Lower lobe of right lung (tissue), 2 donors: Measurements from ENCODE around the gene EDA. TPM values are rescaled to one million over a fixed set of nuclear protein-coding genes. Genes with fewer than 3 reads are reported as not detected.

Experiments used
- ATAC-seq, 2 donors: fragments of 200-7000 bp; cut with Tn5 transposase; one replicate each; pipeline ENCODE4 v1.9.1; 2020 to 2022; ENCODE audit warnings: mild to moderate bottlenecking in 2 of 2, moderate library complexity in 2 of 2
- DNase-seq: peaks from one replicate; pipeline ENCODE4 v3.0.0-alpha.2; 2020
- H3K27ac ChIP-seq: fragments of 200-600 bp; one replicate; pipeline ENCODE4 v1.8.0; 2022
- H3K27me3 ChIP-seq: fragments of 200-600 bp; one replicate; pipeline ENCODE4 v1.8.0; 2022; ENCODE audit warnings: low read depth
- H3K36me3 ChIP-seq: fragments of 200-600 bp; one replicate; pipeline ENCODE4 v1.8.0; 2022; ENCODE audit warnings: mild to moderate bottlenecking
- H3K4me1 ChIP-seq: fragments of 200-600 bp; one replicate; pipeline ENCODE4 v1.8.0; 2022
- H3K4me3 ChIP-seq: fragments of 200-600 bp; one replicate; pipeline ENCODE4 v1.8.0; 2022; ENCODE audit warnings: mild to moderate bottlenecking
- H3K9me3 ChIP-seq: fragments of 200-600 bp; one replicate; pipeline ENCODE4 v1.8.0; 2022
- intact Hi-C: fragments of 100-400 bp; cut with DNase I; formaldehyde crosslinking; loops from one replicate; pipeline ENCODE4 v1.11.0; 2022
- total RNA-seq: library from RNA; stranded (reverse); fragmentation: NEBNext Ultra II Directional; extraction: Animal tissue kit (Norgen Biotek cat#: 25700); gene quantifications from one replicate; pipeline ENCODE4 v1.2.1, GENCODE V29; 2021
- TF ChIP-seq, protein P1 (sequence below): fragments of 200-600 bp; IDR thresholded peaks from one replicate; pipeline ENCODE4 v1.8.0; 2022; ENCODE audit warnings: antibody characterized with exemption, mild to moderate bottlenecking
- donor health status: DM: no; HTN: yes; CAD: no; lungs with severe emphysema.

Gene EDA
- total RNA-seq, 1 donor from 2014 or later: 5.5 TPM

DNA sequence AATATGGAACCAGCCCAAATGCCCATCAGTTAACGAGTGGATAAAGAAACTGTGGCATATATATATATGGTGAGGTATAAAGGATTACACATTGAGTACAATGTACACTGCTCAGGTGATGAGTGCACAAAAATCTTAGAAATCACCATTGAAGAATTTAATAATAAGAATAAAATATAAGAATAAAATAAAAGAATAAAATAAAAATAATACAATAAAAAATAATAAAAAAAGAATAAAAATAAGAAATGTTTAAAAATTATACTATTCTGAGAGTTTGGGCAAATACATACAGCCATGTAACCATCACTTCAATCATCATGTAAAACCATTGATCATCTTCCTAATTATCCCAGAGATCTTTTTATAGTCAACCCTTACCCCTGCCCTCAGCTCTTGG is 260.3 kb downstream of the EDA start:
- no peak for ATAC-seq
- H3K9me3 ChIP-seq: no peaks in the 10 kb centered on the region
- intact Hi-C loops: no loop called here
- no peaks in the 10 kb centered on the region for H3K27me3 ChIP-seq
- TF ChIP-seq, protein P1, sequence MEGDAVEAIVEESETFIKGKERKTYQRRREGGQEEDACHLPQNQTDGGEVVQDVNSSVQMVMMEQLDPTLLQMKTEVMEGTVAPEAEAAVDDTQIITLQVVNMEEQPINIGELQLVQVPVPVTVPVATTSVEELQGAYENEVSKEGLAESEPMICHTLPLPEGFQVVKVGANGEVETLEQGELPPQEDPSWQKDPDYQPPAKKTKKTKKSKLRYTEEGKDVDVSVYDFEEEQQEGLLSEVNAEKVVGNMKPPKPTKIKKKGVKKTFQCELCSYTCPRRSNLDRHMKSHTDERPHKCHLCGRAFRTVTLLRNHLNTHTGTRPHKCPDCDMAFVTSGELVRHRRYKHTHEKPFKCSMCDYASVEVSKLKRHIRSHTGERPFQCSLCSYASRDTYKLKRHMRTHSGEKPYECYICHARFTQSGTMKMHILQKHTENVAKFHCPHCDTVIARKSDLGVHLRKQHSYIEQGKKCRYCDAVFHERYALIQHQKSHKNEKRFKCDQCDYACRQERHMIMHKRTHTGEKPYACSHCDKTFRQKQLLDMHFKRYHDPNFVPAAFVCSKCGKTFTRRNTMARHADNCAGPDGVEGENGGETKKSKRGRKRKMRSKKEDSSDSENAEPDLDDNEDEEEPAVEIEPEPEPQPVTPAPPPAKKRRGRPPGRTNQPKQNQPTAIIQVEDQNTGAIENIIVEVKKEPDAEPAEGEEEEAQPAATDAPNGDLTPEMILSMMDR: no peak
- no peak for DNase-seq
- no peak overlapping the region for H3K4me3 ChIP-seq
- no peak overlapping the region for H3K27ac ChIP-seq
- no peaks in the 10 kb centered on the region for H3K4me1 ChIP-seq
- no peaks in the 10 kb centered on the region for H3K36me3 ChIP-seq

DNA sequence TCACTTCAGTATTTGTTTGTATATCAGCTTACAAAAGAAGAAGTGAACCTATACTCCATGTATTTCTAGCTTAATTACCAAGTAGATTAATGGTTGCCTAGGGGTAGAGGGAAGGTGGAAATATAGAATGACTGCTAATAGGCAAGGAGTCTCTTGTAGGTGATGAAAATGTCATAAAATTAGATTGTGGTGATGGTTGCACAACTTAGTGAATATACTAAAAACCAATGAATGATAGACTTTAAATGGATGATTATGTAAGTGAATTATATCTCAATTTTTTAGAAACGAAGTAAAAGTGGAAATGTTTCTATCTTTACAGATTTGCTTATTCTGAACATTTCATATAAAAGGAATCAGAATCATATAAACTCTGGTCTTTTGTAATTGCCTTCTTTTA is 268.3 kb downstream of the EDA start:
- DNase-seq (no peak), ATAC-seq (no peak)
- TF ChIP-seq, protein P1: no peak
- Histone ChIP-seq H3K9me3 (peaks cover 4% of the 10 kb centered on the region), H3K36me3 (no peaks in the 10 kb centered on the region), H3K4me1 (no peaks in the 10 kb centered on the region), H3K4me3 (no peak overlapping the region), H3K27ac (no peak overlapping the region), H3K27me3 (no peaks in the 10 kb centered on the region)
- intact Hi-C loops: no loop called here

DNA sequence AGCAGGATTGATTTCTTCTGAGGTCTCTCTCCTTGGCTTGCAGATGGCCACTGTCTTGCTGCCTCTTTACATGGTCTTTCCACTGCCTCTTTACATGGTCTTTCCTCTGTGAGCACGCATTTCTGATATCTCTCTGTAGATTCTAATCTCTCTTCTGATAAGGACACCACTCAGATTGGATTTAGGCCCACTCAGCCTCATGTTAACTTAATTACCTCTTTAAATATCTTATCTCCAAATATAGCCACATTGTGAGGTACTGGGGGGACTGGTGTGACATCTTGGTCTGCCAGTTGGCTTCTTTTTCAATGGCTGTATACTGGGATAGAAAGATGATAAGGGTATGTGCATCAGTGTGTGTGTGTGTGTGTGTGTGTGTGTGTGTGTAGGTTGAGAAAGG is 280.1 kb downstream of the EDA start:
- intact Hi-C loops: no loop called here
- TF ChIP-seq, protein P1: no peak
- no peak for ATAC-seq
- H3K9me3 ChIP-seq: no peaks in the 10 kb centered on the region
- H3K4me3 ChIP-seq: no peak overlapping the region
- no peak overlapping the region for H3K27ac ChIP-seq
- no peaks in the 10 kb centered on the region for H3K4me1 ChIP-seq
- H3K27me3 ChIP-seq: no peaks in the 10 kb centered on the region
- DNase-seq: no peak
- H3K36me3 ChIP-seq: no peaks in the 10 kb centered on the region

DNA sequence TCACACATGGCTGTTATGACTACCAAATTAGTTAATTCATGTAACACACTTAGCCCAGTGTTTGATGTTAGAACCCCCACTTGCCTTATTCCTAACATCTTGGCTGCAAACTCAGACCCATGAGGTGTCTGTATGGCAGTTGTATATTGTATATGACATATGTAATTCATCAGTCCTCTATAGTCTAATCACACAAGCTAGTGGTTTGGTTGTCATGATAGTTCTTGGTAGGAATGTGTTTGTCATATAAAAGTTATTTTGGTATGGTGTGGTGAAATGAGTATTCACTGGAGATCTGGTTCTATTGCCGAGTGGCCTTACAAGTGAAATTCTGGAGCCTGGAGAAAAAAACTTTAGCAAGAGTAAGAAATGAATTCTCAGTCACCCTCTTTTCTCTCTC is 284.6 kb downstream of the EDA start:
- TF ChIP-seq, protein P1: no peak
- Histone ChIP-seq H3K4me1 (no peaks in the 10 kb centered on the region), H3K9me3 (no peaks in the 10 kb centered on the region), H3K27ac (no peak overlapping the region), H3K4me3 (no peak overlapping the region), H3K36me3 (no peaks in the 10 kb centered on the region), H3K27me3 (no peaks in the 10 kb centered on the region)
- intact Hi-C loops: no loop called here
- DNase-seq: no peak
- no peak for ATAC-seq

DNA sequence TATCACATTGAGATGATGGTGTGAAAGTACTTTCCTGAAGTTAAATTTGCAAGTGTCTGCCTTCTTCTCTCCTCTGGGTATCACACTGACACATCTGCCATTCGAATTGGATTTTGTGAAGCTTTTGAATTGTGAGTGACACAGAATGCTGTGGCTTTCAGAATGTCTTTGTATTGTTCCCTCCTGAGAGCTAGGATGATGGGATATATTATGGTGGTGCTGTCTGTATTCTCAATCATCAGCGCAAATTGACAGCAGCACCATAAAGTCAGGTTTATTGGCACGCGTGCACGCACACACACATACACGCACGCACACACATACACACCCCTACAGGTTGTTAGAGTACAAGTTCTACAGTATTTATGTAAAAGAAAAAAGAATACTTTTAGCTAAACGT is 290.5 kb downstream of the EDA start:
- no peak for ATAC-seq
- intact Hi-C loops: no loop called here
- Histone ChIP-seq H3K27me3 (no peaks in the 10 kb centered on the region), H3K9me3 (no peaks in the 10 kb centered on the region), H3K4me3 (no peak overlapping the region), H3K4me1 (no peaks in the 10 kb centered on the region), H3K36me3 (no peaks in the 10 kb centered on the region), H3K27ac (no peak overlapping the region)
- DNase-seq: no peak
- TF ChIP-seq, protein P1: no peak

DNA sequence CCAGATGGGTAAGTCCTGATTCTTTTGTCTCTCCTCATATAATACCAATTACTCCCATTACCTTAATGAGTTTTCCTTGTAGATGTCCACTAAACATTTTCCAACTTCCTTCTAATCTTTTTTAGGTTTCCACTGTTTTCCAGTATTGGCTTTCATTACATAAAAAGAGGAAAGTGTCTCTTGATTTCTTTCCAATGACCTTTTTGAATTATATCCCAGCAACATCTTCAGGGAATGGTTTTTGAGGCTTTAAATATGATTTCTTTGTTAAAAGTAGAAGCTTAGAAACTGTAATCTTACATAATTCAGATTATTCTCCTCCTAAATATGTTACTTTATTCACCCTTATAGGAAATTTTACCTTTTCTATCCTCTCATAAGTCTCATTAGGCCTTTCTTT is 298.9 kb downstream of the EDA start:
- no peak for ATAC-seq
- no peaks in the 10 kb centered on the region for H3K4me1 ChIP-seq
- no peak for DNase-seq
- no peaks in the 10 kb centered on the region for H3K36me3 ChIP-seq
- TF ChIP-seq, protein P1: no peak
- H3K27ac ChIP-seq: no peak overlapping the region
- H3K4me3 ChIP-seq: no peak overlapping the region
- intact Hi-C loops: no loop called here
- no peaks in the 10 kb centered on the region for H3K27me3 ChIP-seq
- no peaks in the 10 kb centered on the region for H3K9me3 ChIP-seq
